Activated CD8-positive, alpha-beta memory T cell treated with anti-CD3 and anti-CD28 coated beads for 24 hours (primary cell): ENCODE results near the gene TRMT2A.

ENCODE experiments used
- DNase-seq: peaks from one replicate; pipeline ENCODE4 v3.0.0-alpha.2; 2020

Gene TRMT2A

GRCh38 chr22:20149257-20150250, 32.5 kb upstream of the TRMT2A start:
- no peak for DNase-seq

- DNase-seq = no peak
Measured at GRCh38 chr22:20148414-20148813, 31.4 kb upstream of the TRMT2A start.

GRCh38 chr22:20147237-20147988, 30.4 kb upstream of the TRMT2A start:
- no peak for DNase-seq

- DNase-seq = no peak
Measured at GRCh38 chr22:20146777-20147176, 29.8 kb upstream of the TRMT2A start.

- no peak for DNase-seq
Measured at GRCh38 chr22:20145832-20146223, 28.8 kb upstream of the TRMT2A start.

- DNase-seq = no peak
Measured at GRCh38 chr22:20145206-20145831, 28.3 kb upstream of the TRMT2A start.

- DNase-seq = no peak
Measured at GRCh38 chr22:20143883-20144665, 27.0 kb upstream of the TRMT2A start.

- DNase-seq = no peak
Measured at GRCh38 chr22:20142711-20143621, 25.9 kb upstream of the TRMT2A start.

- DNase-seq = no peak
Measured at GRCh38 chr22:20141186-20142077, 24.4 kb upstream of the TRMT2A start.

- DNase-seq = no peak
Measured at GRCh38 chr22:20140521-20140964, 23.5 kb upstream of the TRMT2A start.

GRCh38 chr22:20140107-20140445, 23.1 kb upstream of the TRMT2A start:
- DNase-seq = no peak

GRCh38 chr22:20139391-20140106, 22.5 kb upstream of the TRMT2A start:
- no peak for DNase-seq

- DNase-seq = no peak
Measured at GRCh38 chr22:20138868-20139267, 21.8 kb upstream of the TRMT2A start.

GRCh38 chr22:20138417-20138738, 21.4 kb upstream of the TRMT2A start:
- no peak for DNase-seq

- no peak for DNase-seq
Measured at GRCh38 chr22:20137671-20138416, 20.8 kb upstream of the TRMT2A start.

GRCh38 chr22:20137113-20137512, 20.1 kb upstream of the TRMT2A start:
- DNase-seq = no peak

- no peak for DNase-seq
Measured at GRCh38 chr22:20136603-20136873, 19.5 kb upstream of the TRMT2A start.

GRCh38 chr22:20135806-20136602, 19.0 kb upstream of the TRMT2A start:
- no peak for DNase-seq

- no peak for DNase-seq
Measured at GRCh38 chr22:20135265-20135664, 18.2 kb upstream of the TRMT2A start.
